ENCODE data around the gene ALOX12B.
"Not testable (repeated sequence)": the region's sequence is repeated elsewhere in the genome, so short reads cannot be mapped to it uniquely, and the experiment has no call there.

ALOX12B gene

DNA sequence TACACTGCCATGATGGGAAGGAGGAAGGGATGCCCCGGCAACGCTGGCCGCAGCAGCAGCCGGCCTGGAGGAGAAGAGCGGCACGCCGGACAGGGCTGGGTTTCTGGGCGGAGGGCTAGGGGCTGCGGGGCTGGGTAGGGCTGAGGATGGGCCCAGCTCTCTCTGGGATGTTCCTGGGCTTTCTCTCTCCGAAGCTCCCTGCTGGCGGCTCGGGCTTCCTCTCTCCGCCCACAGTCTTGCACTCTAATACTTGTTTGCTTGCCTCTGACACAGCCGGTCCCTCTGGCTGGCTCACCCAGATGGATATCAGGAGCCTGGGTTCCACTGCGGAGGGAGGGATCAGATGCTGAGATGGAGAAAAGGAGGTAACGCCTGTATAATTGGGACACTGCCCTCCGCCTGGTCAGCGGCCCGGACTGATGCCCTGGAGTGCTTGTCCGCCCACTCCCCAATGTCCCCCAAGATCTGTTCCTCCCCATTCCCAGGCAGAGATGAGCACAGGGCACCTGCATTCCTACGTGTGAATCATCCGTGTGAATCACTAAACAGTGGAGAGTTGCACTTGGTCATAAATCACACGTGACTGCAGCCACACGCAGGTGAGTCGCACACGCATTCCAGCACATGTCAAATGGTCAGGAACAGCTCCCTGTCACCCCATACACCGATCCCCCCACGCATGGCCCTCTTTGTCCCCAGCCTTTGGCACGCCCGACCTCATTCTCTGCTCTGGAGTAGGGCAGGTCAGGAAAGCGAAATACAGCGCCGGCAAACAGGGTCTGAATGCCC is 30.7 kb upstream of the ALOX12B start, which contains the start of gene ALOXE3:
Gene ALOXE3 (minus strand): TSS at position 535 of the 789 bp plus-strand sequence. CDS start 524 bp downstream, at position 11.
- Histone ChIP-seq H3K27ac (ENCODE audit: low read depth, low read length) (no peak within 1 kb of the TSS), H3K9me3 (ENCODE audit: insufficient read depth, low read depth, low read length) (no peaks in the 10 kb centered on the region), H3K4me1 (ENCODE audit: insufficient read depth, low read length) (peaks cover 3% of the 10 kb centered on the region; the same call in 1 of the 2 replicates), H3K27me3 (ENCODE audit: insufficient read depth, low read length) (peaks cover 64% of the 10 kb centered on the region), H3K36me3 (ENCODE audit: insufficient read depth, low read length) (no peaks in the 10 kb centered on the region), H3K9ac (ENCODE audit: low read depth, low read length) (no peak within 1 kb of the TSS; the same call in 1 of the 2 replicates), H3K4me3 (ENCODE audit: low read length) (peak within 1 kb of the TSS; percentile 76)
- WGBS: under 1% methylated on average over 33 of the region's 33 CpGs

DNA sequence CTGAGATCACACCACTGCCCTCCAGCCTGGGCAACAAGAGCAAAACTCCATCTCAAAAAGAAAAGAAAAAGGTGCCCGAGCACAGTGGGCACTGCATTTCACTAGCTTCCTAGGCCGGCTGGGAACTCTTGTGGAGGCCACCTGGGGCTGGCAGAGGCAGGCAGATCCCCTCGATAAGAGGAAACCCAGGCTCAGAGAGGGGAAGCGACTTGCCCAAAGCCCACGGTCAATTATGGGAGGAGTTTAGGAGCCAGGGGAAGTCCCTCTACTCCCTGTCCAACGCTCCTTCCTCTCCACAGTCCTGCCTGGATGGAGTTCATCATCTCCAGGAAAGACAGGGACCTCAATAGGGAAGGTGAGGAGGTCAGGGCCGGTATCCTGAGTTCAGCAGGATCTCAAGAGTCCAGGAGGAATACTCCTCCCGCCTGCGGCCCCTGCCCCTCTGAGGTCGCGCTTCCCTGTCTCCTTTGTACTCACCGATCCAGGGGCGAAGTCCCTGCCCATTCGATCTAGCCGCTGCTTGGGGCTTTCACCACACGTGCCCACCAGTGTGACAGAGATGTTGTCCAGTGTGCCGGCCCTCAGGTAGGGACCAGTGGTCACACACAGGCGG is 30.0 kb upstream of the ALOX12B start:
- Histone ChIP-seq H3K9ac (ENCODE audit: low read depth, low read length) (no peak overlapping the region; the same call in 1 of the 2 replicates), H3K9me3 (ENCODE audit: insufficient read depth, low read depth, low read length) (no peaks in the 10 kb centered on the region), H3K27me3 (ENCODE audit: insufficient read depth, low read length) (peaks cover 64% of the 10 kb centered on the region), H3K27ac (ENCODE audit: low read depth, low read length) (no peak overlapping the region), H3K36me3 (ENCODE audit: insufficient read depth, low read length) (no peaks in the 10 kb centered on the region), H3K4me3 (ENCODE audit: low read length) (peak overlapping the region; percentile 76), H3K4me1 (ENCODE audit: insufficient read depth, low read length) (peaks cover 3% of the 10 kb centered on the region; the same call in 1 of the 2 replicates)
- WGBS: 7% methylated on average over 17 of the region's 18 CpGs

DNA sequence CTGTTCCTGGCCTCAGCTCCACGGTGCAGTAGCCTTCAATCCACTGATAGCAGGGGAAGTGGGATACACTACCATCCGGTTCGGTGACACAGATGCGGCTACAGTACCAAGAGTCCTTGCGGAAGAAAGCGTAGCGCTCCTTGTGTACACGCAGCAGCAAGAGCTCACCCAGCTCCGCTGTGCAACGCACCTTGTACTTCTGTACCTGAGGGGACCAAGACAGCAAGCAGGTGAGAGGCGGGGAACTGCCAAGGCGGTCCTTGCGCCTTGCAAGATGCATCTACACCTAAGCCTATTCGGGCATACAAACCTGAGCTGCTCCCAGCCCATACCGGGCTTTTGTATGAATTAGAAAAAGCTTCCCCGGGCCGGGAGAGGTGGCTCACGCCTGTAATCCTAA is 29.3 kb upstream of the ALOX12B start:
- H3K9ac ChIP-seq (ENCODE audit: low read depth, low read length): no peak overlapping the region
- H3K4me3 ChIP-seq (ENCODE audit: low read length): no peak overlapping the region
- no peak overlapping the region for H3K27ac ChIP-seq (ENCODE audit: low read depth, low read length)
- no peaks in the 10 kb centered on the region for H3K36me3 ChIP-seq (ENCODE audit: insufficient read depth, low read length)
- WGBS: 75% methylated on average over 18 of the region's 18 CpGs
- H3K27me3 ChIP-seq (ENCODE audit: insufficient read depth, low read length): peaks cover 64% of the 10 kb centered on the region
- H3K4me1 ChIP-seq (ENCODE audit: insufficient read depth, low read length): peaks cover 3% of the 10 kb centered on the region; the same call in 1 of the 2 replicates
- no peaks in the 10 kb centered on the region for H3K9me3 ChIP-seq (ENCODE audit: insufficient read depth, low read depth, low read length)

DNA sequence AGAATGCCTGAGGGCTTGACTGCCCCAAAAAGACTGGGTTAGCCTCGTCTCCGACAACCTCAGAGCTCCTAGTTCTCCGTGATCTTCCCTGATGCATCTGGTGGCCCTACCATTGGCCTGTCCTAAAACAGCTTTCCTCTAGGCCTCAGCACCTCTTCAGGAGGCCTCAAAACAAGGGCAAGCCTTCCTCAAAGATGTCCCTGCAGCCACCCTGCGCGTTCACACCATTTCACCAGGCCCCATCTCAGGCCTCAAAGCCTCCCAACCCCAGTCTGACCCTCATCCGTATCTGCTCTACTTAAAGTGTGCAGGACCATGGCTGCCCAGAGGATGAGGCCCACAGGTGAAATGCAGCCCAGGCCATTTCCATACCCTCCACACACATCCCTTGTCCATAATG is 23.4 kb upstream of the ALOX12B start:
- Histone ChIP-seq H3K27me3 (ENCODE audit: insufficient read depth, low read length) (peaks cover 73% of the 10 kb centered on the region), H3K9ac (ENCODE audit: low read depth, low read length) (no peak overlapping the region), H3K4me1 (ENCODE audit: insufficient read depth, low read length) (no peaks in the 10 kb centered on the region), H3K36me3 (ENCODE audit: insufficient read depth, low read length) (no peaks in the 10 kb centered on the region), H3K27ac (ENCODE audit: low read depth, low read length) (no peak overlapping the region), H3K4me3 (ENCODE audit: low read length) (no peak overlapping the region), H3K9me3 (ENCODE audit: insufficient read depth, low read depth, low read length) (no peaks in the 10 kb centered on the region)
- 92% methylated on average over 6 of the region's 6 CpGs for WGBS

DNA sequence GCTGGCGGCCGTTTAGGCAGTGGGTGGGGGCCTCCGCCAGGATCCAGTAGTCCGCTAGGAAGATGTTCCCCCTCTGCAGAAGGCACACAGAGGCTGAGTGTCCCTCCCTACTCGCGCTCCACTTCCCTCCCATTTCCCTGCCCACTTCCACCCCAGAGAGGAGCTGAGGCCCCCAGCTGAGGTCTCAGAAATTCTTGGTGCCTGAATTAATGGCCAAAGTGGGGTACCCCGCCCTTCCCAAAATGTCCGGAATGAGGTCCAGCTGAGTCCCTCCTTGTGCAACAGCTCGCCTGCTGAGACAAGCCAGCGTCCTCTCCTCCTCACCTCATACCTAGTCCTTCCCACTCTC is 22.9 kb upstream of the ALOX12B start:
- H3K4me1 ChIP-seq (ENCODE audit: insufficient read depth, low read length): no peaks in the 10 kb centered on the region
- H3K4me3 ChIP-seq (ENCODE audit: low read length): peak overlapping the region; percentile 65
- H3K9me3 ChIP-seq (ENCODE audit: insufficient read depth, low read depth, low read length): no peaks in the 10 kb centered on the region
- peaks cover 68% of the 10 kb centered on the region for H3K27me3 ChIP-seq (ENCODE audit: insufficient read depth, low read length)
- no peaks in the 10 kb centered on the region for H3K36me3 ChIP-seq (ENCODE audit: insufficient read depth, low read length)
- H3K27ac ChIP-seq (ENCODE audit: low read depth, low read length): no peak overlapping the region
- no peak overlapping the region for H3K9ac ChIP-seq (ENCODE audit: low read depth, low read length)
- WGBS: 28% methylated on average over 10 of the region's 10 CpGs

DNA sequence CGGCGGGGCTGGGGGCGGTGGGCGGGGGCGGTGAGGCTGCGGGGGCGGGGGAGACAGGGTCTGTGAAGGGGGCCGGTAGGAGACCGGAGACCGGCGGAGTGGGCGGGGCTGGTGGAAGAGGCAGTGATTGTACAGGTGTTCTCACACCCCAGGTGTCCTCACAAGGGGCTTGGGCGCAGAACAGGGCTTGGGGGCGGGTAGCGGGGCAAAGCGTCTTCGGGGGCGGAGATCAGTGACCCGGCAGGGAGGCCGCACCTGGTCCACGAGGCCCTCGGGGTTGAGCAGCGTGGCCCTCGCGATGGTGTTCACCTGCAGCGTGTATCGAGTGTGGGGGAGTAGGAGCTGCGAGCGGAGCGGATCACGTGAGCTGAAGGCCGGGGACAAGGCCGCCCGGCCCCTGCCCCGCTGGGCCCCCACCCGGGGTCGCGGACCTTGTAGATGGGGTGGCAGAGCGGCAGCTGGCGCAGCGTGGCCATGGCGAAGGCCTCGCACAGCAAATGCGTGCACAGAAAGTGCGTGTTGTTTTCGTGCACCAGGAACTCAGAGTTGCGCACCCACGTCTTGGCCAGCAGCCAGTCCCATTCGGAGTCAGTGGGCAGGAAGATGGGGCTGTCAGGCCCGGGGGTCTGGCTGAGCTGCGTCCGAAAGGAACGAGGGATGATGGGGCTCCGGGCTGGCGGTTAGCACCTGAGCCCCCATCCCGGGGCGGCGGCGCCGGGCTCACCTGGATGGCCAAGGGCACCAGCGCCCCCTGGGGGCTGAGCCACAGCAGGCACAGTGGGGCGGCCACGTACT is 22.3 kb upstream of the ALOX12B start:
- Histone ChIP-seq H3K27ac (ENCODE audit: low read depth, low read length) (no peak overlapping the region), H3K4me3 (ENCODE audit: low read length) (peak overlapping the region; percentile 65), H3K4me1 (ENCODE audit: insufficient read depth, low read length) (no peaks in the 10 kb centered on the region), H3K36me3 (ENCODE audit: insufficient read depth, low read length) (no peaks in the 10 kb centered on the region), H3K27me3 (ENCODE audit: insufficient read depth, low read length) (peaks cover 62% of the 10 kb centered on the region), H3K9ac (ENCODE audit: low read depth, low read length) (no peak overlapping the region), H3K9me3 (ENCODE audit: insufficient read depth, low read depth, low read length) (no peaks in the 10 kb centered on the region)
- 8% methylated on average over 58 of the region's 63 CpGs for WGBS

DNA sequence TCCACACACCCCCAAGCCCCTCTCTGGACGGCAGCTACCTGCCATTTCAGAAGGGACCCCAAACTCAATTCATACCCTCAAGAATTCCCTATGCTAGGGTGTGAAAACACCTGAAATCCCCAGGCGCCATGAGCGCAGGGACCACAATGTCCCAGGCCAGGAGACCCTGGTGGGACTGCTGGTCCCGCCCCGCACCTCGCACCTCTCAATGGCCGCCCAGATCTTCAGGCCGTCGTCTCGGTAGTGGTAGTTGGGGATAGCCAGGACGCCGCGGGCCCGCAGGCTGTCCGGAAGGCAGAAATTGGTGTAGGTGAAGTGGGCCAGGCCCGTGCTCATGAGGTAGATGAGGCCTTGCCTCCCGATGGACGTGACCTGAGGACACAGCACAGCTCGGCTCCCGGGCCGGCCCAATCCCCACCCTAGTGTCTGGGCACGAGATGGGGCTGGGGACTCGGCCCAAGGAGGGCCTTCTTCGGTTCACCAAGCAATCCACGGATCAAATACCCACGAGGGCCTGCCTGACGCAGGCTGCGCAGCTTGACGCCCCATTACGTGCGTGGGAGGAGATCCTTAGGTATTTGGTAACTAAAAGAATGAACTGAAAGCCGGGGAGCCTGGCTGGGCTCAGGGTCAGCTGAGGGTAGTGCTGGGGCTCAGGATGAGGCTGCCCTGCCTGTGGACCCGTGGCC is 21.6 kb upstream of the ALOX12B start:
- 86% methylated on average over 32 of the region's 33 CpGs for WGBS
- Histone ChIP-seq H3K4me1 (ENCODE audit: insufficient read depth, low read length) (no peaks in the 10 kb centered on the region), H3K9ac (ENCODE audit: low read depth, low read length) (no peak overlapping the region), H3K27ac (ENCODE audit: low read depth, low read length) (no peak overlapping the region), H3K9me3 (ENCODE audit: insufficient read depth, low read depth, low read length) (no peaks in the 10 kb centered on the region), H3K27me3 (ENCODE audit: insufficient read depth, low read length) (peaks cover 55% of the 10 kb centered on the region), H3K4me3 (ENCODE audit: low read length) (no peak overlapping the region), H3K36me3 (ENCODE audit: insufficient read depth, low read length) (no peaks in the 10 kb centered on the region)

DNA sequence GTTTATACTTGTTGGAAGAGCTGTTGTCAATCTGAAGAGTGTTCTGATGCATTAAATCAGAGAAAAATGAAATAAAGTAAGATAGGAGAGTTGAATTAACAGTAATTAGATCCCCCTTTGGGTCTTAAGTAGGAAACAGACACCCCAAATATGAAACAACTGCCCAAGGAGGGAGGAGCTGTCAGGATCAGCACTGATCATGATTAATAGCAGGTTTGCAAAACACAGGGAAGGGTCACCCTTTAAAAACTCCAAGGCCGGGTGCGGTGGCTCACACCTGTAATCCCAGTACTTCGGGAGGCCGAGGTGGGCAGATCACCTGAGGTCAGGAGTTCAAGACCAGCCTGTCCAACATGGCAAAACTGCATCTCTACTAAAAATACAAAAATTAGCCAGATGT is 19.5 kb upstream of the ALOX12B start:
- H3K9ac ChIP-seq (ENCODE audit: low read depth, low read length); H3K36me3 ChIP-seq (ENCODE audit: insufficient read depth, low read length); H3K27ac ChIP-seq (ENCODE audit: low read depth, low read length); H3K4me3 ChIP-seq (ENCODE audit: low read length); H3K9me3 ChIP-seq (ENCODE audit: insufficient read depth, low read depth, low read length); H3K4me1 ChIP-seq (ENCODE audit: insufficient read depth, low read length): not testable (repeated sequence)
- H3K27me3 ChIP-seq (ENCODE audit: insufficient read depth, low read length): peaks cover 40% of the 10 kb centered on the region
- 93% methylated on average over 4 of the region's 4 CpGs for WGBS

DNA sequence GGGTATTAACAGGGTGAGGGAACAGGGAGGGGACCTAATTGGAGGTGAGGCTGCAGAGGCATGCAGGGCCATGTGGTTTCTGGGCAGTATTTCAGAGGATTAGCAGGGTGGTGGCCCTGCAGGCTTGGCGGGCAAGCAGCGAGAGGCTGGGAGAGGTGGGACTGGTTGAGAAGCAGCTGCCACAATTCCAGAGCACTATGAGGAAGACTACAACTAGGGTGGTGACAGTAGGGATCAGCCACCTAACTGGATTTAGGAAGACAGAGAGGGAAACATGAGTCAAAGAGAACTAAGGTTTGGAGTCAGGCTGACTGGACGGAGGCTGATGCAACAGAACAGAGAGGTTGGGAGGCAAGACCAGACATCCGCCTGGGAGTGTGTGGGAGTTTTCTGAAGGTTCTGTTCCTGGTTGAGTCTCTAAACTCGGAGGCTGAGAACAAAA is 18.5 kb upstream of the ALOX12B start:
- WGBS: 84% methylated on average over 5 of the region's 5 CpGs
- peaks cover 30% of the 10 kb centered on the region for H3K27me3 ChIP-seq (ENCODE audit: insufficient read depth, low read length)
- no peak overlapping the region for H3K27ac ChIP-seq (ENCODE audit: low read depth, low read length)

DNA sequence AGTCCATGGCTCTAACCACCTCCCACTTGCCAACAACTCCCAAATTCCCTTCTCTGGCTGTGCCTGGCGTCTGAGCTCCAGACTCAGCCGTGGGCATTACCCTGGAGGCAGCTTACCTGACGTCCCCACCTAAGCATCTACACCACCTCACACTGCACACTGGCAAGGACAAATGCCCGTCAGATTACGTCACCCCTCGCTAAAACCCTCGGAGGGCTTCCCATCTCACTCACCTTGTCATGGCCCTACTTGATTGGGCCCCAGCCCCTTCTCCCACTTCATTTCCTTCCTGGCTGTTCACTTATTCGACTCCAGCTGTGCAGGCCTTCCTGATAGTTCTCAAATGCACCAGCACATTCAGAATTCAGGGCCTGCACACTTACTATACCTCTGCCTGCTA is 17.4 kb upstream of the ALOX12B start:
- Histone ChIP-seq H3K4me1 (ENCODE audit: insufficient read depth, low read length) (no peaks in the 10 kb centered on the region), H3K36me3 (ENCODE audit: insufficient read depth, low read length) (no peaks in the 10 kb centered on the region), H3K4me3 (ENCODE audit: low read length) (no peak overlapping the region), H3K9me3 (ENCODE audit: insufficient read depth, low read depth, low read length) (no peaks in the 10 kb centered on the region), H3K9ac (ENCODE audit: low read depth, low read length) (no peak overlapping the region), H3K27me3 (ENCODE audit: insufficient read depth, low read length) (peaks cover 20% of the 10 kb centered on the region), H3K27ac (ENCODE audit: low read depth, low read length) (no peak overlapping the region)
- 82% methylated on average over 8 of the region's 8 CpGs for WGBS

More for the DNA sequence above, 18.5 kb upstream of the ALOX12B start:
- no peaks in the 10 kb centered on the region for H3K9me3 ChIP-seq (ENCODE audit: insufficient read depth, low read depth, low read length)
- H3K4me3 ChIP-seq (ENCODE audit: low read length): no peak overlapping the region
- no peaks in the 10 kb centered on the region for H3K4me1 ChIP-seq (ENCODE audit: insufficient read depth, low read length)
- H3K9ac ChIP-seq (ENCODE audit: low read depth, low read length): no peak overlapping the region
- no peaks in the 10 kb centered on the region for H3K36me3 ChIP-seq (ENCODE audit: insufficient read depth, low read length)

All from HUES64 (cell line).